ENCODE data around the gene SAMD9.

- TF ChIP-seq CTCF (conservative IDR thresholded peaks at IDR 0.05; ENCODE audit: low read depth, low read length) (no peak), EZH2 (IDR thresholded peaks at IDR 0.05; ENCODE audit: borderline replicate concordance, low read depth, low read length, poor library complexity, severe bottlenecking) (no peak)
These were observed 56.9 kb downstream of the SAMD9 start for GRCh38 chr7:93060865-93061264.

All from A673 (cell line).